ENCODE results near the gene PHAF1.

Gene PHAF1

DNA sequence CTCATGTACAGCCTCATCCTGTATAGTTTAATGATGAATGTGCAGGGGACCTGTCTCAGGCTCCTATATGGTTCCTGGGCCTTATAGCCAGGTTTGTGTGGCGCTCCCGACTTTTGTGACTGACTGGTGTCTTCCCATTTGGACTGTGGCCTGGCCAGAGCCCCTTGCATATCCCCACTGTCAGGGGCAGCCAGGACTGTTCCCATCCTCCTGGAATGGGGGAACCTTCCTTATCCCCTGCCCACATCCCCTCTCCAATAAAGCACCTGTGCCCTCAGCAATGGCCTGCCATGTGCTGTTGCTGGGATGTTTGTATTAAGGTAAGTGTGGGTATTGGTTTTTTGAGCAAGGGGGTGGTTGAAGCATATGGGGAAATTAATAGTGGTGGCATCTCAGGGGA is 38.5 kb downstream of the PHAF1 start:
- DNase-seq, result no peak

DNA sequence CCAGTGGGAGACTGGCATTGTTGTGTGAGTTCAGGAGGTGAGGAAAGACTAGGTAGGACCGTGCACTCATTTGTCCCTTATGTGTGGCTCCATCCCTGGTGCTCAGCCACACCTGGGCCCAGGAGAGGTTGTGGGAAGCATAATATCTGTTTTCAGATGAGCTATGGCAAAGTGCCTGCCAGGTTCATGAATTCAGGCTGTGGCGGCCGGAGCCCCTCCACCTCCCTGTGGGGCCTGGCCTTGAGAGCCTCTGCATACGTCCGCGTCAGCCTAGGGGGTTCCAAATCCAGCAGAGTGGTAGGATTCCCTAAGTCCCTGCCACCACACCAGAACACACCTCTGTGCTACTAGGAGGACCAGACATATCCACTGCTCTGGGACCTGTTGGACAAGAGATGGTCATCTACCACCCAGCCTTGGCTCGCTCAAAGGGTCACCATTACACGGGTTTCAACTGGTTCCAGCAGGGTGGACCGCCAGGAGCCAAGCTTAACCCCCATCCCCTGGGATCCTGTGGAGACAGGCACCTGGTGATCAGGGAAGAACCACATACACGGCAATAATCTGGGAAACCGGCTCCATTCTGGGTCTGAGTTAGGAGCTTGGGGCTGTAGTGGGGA is 39.0 kb downstream of the PHAF1 start:
- DNase-seq, result no peak

GRCh38 chr16:67149276-67150046 is 39.7 kb downstream of the PHAF1 start:
- no peak for DNase-seq

GRCh38 chr16:67150047-67150832 is 40.5 kb downstream of the PHAF1 start:
- no peak for DNase-seq

DNA sequence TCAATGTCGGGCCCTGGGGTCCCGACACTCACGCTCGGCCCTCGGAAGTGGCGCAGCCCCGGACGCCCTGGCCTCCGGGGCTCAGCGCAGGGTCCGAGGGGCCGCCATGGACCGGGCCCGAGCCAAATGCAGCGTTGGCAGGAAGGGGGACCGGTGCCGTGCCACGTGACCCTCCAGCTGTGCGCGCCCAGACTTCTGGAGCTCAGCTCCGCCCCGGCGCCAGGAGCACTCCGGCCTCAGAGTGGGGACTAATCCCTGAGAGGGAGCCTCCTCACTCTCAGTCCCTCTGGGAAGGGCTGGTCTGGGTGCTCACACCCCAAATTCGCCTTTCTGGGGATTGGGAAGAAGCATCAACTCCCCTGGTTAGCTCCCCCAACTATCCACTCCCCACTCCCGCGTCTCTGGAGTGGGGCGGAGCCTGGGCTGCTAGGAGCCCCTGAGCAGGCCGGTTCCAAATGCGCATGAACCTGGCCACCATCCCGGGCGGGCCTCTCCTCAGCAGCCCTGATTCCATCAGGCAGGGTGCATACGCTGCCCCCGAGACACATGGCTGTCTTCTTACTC is 41.2 kb downstream of the PHAF1 start, which contains the start of gene B3GNT9:
Gene B3GNT9, minus strand, starts transcription at position 166 of the 564 bp plus-strand sequence. CDS start 513 bp downstream, outside the sequence.
- DNase-seq, result peak; percentile 70 to 81

- DNase-seq, result no peak
Observed at GRCh38 chr16:67151431-67152097, 41.8 kb downstream of the PHAF1 start.

- DNase-seq, result no peak
Observed at GRCh38 chr16:67154578-67155294, 45.0 kb downstream of the PHAF1 start.

- DNase-seq, result peak; percentile 45 to 74
Observed at GRCh38 chr16:67155295-67156142, 45.8 kb downstream of the PHAF1 start.

- no peak for DNase-seq
Observed at GRCh38 chr16:67156143-67156844, 46.6 kb downstream of the PHAF1 start.

DNA sequence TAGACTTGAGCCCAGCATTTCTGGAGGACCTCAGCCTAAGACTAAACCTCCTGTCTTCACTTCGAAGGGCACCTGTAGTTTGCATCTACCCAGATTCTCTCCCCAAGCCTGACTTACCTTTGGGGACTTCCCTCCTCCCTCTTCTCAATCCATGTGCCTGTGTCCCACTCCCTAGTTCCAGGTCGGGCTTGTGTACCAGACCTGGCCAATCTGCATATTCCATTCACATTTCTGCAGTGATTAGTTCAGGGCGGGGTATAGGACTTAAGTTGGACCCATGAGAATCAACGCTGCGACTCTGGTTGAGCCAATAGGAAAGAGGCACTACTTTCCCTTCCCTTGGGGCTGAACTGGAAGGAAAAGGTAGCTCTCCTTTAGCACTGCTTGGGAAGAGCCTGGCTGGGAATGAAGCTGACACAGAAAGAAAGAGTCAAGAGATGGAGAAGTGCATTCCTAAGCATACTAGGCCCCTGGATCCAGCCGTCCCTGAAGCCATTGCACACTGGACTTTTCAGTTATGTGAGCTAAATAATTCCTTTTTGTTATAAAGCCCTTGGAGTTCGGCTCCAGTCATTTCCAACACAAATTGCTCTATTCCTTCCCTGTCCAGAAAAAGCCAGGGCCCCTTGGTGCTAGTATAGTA is 47.5 kb downstream of the PHAF1 start:
- no peak for DNase-seq

DNA sequence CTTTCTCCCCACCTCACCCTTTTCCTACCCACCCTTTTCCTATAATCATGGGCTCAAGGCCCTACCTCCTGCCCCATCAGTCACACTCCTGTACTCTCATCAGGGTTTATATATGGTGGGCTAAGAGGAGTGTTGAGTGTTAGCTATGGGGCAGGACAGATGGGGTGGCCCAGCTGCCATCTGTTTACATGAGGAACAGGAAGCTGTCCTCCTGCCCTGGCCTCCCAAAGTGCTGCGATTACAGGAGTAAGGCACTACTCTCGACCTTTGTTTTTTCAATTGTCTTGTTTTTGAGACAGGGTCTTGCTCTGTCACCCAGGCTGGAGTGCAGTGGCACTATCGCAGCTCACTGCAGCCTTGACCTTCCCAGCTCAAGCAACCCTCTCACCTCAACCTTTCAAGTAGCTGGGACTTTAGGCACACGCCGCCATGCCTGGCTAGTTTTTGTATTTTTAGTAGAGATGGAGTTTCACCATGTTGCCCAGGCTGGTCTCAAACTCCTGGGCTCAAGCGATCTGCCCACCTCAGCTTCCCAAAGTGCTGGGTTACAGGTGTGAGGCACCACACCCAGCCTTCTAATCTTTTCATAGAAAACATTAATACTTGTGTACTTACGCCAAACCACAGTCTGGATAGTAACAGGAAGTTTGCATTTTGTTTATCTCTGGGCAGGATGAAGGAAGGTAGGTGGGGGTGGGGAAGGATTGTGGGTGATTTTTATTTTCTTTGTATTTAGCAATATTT is 48.3 kb downstream of the PHAF1 start:
- DNase-seq, result no peak

DNA sequence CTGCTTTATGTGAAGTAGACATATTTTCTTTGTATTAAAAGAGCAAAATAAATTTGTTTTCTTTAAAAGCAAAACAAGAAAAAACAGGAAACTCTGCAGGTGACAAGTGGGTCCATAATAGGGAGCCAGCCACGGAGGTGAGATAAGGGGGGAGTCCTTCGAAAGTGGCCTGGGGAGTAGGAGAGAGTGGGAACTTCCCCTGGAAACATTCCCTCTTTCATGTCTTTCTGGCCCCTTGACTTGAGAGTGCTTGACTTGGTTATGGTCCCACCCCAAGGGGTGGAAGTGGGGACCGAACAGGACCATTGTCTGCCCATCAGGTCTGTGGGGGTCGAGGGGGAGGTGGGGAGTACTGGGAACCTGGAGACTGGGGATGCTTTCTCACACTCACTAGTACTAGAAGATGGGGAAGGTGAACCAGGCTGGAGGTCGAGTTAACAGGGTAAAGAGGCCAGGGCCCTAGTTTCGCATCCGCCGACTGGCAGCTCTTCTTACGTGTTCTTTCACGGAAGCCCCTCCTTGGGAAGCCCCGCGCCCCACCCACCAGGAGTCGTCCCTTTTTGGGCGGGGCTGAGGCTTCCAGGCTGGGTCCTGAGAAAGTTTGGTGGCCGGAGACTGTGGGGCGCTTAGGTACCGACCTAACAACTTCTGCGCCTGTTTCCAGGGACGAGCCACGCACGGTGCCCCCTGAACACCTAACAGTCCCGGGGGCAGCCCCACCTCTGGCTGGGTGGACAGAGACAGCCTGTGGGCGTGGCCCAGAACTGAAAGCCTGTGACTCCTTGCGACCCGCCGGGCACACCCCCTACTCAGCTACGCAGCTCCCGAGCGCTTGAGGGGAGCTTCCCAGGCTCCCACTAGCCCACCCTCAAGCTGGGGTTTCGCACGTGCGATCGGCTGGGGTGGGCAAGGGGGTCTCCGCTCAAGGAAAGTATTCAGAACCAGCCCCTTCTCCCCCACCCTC is 49.2 kb downstream of the PHAF1 start:
- no peak for DNase-seq

GRCh38 chr16:67161595-67162058 is 51.9 kb downstream of the PHAF1 start:
- DNase-seq, result no peak

DNA sequence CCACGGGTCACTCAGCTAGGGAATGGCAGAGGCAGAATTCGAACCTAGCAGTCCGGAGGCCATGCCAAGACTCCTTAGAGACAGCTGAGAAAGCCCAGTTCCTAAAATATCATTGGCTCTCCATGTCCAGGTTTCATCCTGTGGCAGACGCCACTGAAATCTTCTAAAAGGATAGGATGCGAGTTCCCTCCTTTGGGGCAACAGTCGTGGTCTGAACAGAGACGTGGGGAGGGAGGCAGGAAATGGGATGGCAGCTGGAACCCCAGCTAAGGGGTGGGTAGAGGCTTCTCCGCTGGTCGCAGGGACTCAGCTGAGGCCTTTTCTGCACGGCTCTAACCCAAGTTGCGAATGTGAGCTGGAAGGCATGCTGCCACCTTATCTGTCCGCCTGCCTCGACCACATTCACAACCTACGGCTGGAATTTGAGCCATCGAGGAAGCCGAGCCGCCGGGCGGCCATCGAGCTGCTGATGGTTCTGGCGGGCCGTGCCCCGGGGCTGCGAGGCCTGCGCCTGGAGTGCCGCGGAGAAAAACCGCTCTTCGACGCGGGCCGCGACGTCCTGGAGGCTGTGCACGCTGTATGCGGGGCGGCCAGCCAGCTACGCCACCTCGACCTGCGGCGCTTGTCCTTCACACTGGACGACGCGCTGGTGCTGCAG is 52.9 kb downstream of the PHAF1 start:
- DNase-seq, result no peak

DNA sequence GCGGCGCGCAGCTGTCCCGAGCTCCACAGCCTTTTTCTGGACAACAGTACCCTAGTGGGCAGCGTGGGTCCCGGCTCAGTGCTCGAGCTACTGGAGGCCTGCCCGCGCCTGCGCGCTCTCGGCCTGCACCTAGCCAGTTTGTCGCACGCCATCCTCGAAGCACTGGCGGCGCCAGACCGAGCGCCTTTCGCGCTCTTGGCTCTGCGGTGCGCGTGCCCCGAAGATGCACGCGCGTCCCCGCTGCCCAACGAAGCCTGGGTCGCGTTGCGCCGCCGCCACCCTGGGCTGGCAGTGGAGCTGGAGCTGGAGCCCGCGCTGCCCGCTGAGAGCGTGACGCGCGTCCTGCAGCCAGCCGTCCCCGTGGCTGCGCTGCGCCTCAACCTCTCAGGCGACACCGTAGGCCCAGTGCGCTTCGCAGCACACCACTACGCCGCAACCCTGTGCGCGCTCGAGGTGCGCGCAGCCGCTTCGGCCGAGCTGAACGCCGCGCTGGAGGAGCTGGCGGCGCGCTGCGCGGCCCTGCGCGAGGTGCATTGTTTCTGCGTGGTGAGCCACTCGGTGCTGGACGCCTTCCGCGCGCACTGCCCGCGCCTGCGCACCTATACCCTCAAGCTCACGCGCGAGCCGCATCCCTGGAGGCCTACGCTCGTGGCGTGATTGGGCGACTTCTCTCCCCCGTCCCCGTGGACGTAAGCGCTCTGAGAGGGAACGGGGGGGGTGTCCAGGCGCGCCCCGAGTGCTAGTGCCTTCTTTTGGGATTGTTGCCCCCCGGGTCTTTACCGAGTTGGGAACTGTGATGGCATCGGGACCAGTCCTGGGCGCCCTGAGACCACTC is 53.6 kb downstream of the PHAF1 start:
- DNase-seq, result peak; percentile 56 to 62

DNA sequence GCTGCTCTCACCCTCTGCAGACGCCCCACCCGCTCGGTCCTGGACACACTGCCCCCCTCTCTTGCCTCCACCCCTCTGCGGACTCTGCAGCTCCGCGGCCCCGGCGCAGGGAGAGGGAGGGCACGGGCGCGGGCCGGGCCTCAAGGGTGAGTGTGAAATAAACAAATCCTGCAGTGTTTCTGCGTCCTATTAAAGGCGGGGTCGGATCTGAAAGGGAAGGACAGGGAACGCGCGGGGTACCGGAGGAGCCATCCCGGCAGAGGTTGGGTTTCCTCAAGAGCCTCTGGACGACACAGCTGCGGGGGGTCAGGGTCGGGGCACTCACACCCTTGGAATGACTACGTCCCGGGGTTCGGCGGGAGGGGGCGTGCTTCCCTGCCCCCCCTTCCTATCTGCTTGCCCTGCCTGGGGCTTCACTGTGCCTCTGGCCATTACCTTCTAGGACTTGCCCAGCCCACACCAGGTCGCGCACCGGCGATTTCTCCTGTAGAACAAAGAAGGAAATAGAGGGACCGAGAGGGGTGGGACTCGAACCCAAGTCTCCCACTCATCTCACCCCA is 54.3 kb downstream of the PHAF1 start:
- DNase-seq, result peak in 1 of 2 donors; percentile 62
